IPS DF 6.9 (cell line): ENCODE results near the gene CKAP5.

ENCODE experiments used
- DNase-seq: peaks from one replicate; pipeline ENCODE4 v3.0.0-alpha.2; 2013; ENCODE audit warnings: low read depth, low spot score
- H3K27ac ChIP-seq: one replicate; pipeline ENCODE4 v1.5.1; 2013; ENCODE audit warnings: low read length, control low read depth
- H3K27me3 ChIP-seq: 2 replicates; pipeline ENCODE4 v1.6.1; 2013; ENCODE audit warnings: mild to moderate bottlenecking, low read length; ENCODE audit not compliant: control insufficient read depth, insufficient read depth
- H3K36me3 ChIP-seq: 2 replicates; pipeline ENCODE4 v1.6.1; 2013; ENCODE audit warnings: low read length; ENCODE audit not compliant: control insufficient read depth, insufficient read depth
- H3K4me1 ChIP-seq: 2 replicates; pipeline ENCODE4 v1.6.1; 2013; ENCODE audit warnings: low read length; ENCODE audit not compliant: control insufficient read depth, insufficient read depth
- H3K4me3 ChIP-seq: 2 replicates; pipeline ENCODE4 v1.5.1; 2013; ENCODE audit warnings: mild to moderate bottlenecking, low read length
- H3K9me3 ChIP-seq: 2 replicates; pipeline ENCODE4 v1.6.1; 2013; ENCODE audit warnings: low read length, inconsistent platforms; ENCODE audit not compliant: control insufficient read depth, insufficient read depth
- WGBS: extraction: QIAGEN DNeasy Blood & Tissue Kit; methylation state at CpG from one replicate; pipeline ENCODE4 v1.1.7; 2013; ENCODE audit warnings: mixed read lengths, missing lambda C conversion rate; ENCODE audit not compliant: insufficient read length, insufficient coverage; 5-methylcytosine and 5-hydroxymethylcytosine counted together

Gene CKAP5

DNA sequence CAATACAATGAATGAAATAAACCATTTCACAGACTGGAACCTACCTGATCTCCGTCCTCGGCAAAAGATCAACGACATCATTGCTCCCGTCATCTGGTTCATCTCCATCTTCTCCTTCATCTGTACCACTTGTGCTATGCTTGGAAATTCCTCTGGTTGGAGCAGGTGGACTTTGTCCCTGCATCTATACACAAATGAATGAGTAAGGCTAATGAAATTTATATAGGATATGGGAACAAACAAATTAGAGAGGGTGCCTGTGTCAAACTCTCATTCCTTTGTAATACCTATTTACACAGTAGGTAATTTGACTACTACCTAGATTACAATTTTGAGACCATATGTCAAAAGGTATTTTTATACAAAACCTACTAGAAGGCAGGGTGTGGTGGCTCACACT is 67.7 kb downstream of the CKAP5 start:
- no peak overlapping the region for H3K4me3 ChIP-seq
- WGBS, result no CpG with 5 or more reads among the region's 4 CpGs
- H3K4me1 ChIP-seq, result no peaks in the 10 kb centered on the region
- peaks cover 13% of the 10 kb centered on the region; the same call in 1 of the 2 replicates for H3K36me3 ChIP-seq
- H3K9me3 ChIP-seq, result no peaks in the 10 kb centered on the region
- no peaks in the 10 kb centered on the region for H3K27me3 ChIP-seq
- no peak overlapping the region for H3K27ac ChIP-seq
- no peak for DNase-seq

- Histone ChIP-seq H3K36me3 (peaks cover 13% of the 10 kb centered on the region; the same call in 1 of the 2 replicates), H3K4me1 (no peaks in the 10 kb centered on the region), H3K4me3 (no peak overlapping the region), H3K9me3 (no peaks in the 10 kb centered on the region), H3K27ac (no peak overlapping the region), H3K27me3 (no peaks in the 10 kb centered on the region)
- no CpG with 5 or more reads among the region's 2 CpGs for WGBS
- no peak for DNase-seq
Measured at GRCh38 chr11:46776878-46777277, 69.2 kb downstream of the CKAP5 start.

GRCh38 chr11:46769636-46770221 is 76.4 kb downstream of the CKAP5 start:
- Histone ChIP-seq H3K9me3 (no peaks in the 10 kb centered on the region), H3K4me3 (no peak overlapping the region), H3K4me1 (no peaks in the 10 kb centered on the region), H3K36me3 (peaks cover 8% of the 10 kb centered on the region; the same call in 1 of the 2 replicates), H3K27ac (no peak overlapping the region), H3K27me3 (no peaks in the 10 kb centered on the region)
- WGBS, result no CpG with 5 or more reads among the region's 4 CpGs
- no peak for DNase-seq

DNA sequence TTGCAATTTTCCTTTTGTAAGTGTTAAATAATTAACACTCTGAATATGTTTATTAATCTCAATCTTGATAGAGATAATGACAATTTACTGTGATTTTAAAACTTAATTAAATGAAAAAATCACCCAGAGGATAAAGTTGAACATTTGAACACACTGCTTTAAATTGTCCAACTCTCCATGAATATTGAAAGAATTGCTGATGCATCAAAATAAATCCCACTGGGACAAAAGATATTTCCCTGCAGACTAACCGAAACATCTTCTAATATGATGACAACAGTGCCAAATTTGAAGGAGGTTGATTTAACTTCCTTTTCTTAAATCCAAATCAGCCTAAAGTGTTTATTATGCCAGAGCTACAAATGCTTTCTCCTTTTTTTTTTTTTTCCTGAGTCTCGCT is 79.4 kb downstream of the CKAP5 start:
- Histone ChIP-seq H3K9me3 (no peaks in the 10 kb centered on the region), H3K36me3 (peaks cover 19% of the 10 kb centered on the region; the same call in 1 of the 2 replicates), H3K4me3 (no peak overlapping the region), H3K4me1 (no peaks in the 10 kb centered on the region), H3K27me3 (no peaks in the 10 kb centered on the region), H3K27ac (no peak overlapping the region)
- WGBS, result no CpG with 5 or more reads among the region's 2 CpGs
- DNase-seq, result no peak

DNA sequence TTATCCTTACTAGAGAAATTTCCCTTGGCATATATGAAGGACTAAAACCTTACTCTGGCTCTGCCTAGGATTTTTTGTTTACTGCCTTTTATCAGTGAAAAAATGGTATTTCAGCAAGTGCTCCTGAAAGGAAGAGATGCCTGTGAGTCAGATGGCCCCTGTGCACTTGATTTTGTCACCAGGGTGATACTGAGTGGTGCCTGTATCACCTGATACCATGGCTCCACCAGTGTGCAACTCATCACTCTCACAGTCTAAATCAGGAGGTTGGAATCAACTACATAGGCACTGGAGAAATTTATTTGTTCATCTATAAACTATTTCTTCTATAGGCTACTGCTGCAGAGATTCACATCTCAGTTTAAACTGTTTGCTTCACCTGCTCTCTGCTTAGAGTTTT is 83.8 kb downstream of the CKAP5 start:
- Histone ChIP-seq H3K36me3 (peaks cover 25% of the 10 kb centered on the region; the same call in 1 of the 2 replicates), H3K27me3 (no peaks in the 10 kb centered on the region), H3K4me1 (no peaks in the 10 kb centered on the region), H3K27ac (no peak overlapping the region), H3K9me3 (no peaks in the 10 kb centered on the region), H3K4me3 (no peak overlapping the region)
- DNase-seq, result no peak

GRCh38 chr11:46761807-46762206 is 84.3 kb downstream of the CKAP5 start:
- DNase-seq, result no peak
- peaks cover 25% of the 10 kb centered on the region; the same call in 1 of the 2 replicates for H3K36me3 ChIP-seq
- WGBS, result no CpG with 5 or more reads among the region's 4 CpGs
- no peaks in the 10 kb centered on the region for H3K27me3 ChIP-seq
- H3K27ac ChIP-seq, result no peak overlapping the region
- no peaks in the 10 kb centered on the region for H3K9me3 ChIP-seq
- no peaks in the 10 kb centered on the region for H3K4me1 ChIP-seq
- H3K4me3 ChIP-seq, result no peak overlapping the region

GRCh38 chr11:46760429-46761128 is 85.5 kb downstream of the CKAP5 start:
- no CpG with 5 or more reads among the region's 6 CpGs for WGBS
- Histone ChIP-seq H3K27ac (no peak overlapping the region), H3K27me3 (no peaks in the 10 kb centered on the region), H3K4me1 (no peaks in the 10 kb centered on the region), H3K9me3 (no peaks in the 10 kb centered on the region), H3K36me3 (peaks cover 25% of the 10 kb centered on the region; the same call in 1 of the 2 replicates), H3K4me3 (no peak overlapping the region)
- no peak for DNase-seq

- DNase-seq, result no peak
- Histone ChIP-seq H3K4me1 (no peaks in the 10 kb centered on the region), H3K9me3 (no peaks in the 10 kb centered on the region), H3K27ac (no peak overlapping the region), H3K36me3 (peaks cover 32% of the 10 kb centered on the region; the same call in 1 of the 2 replicates), H3K27me3 (no peaks in the 10 kb centered on the region), H3K4me3 (no peak overlapping the region)
- no CpG with 5 or more reads among the region's 6 CpGs for WGBS
Measured at GRCh38 chr11:46759196-46759595, 86.9 kb downstream of the CKAP5 start.

- no peak for DNase-seq
- H3K36me3 ChIP-seq, result peaks cover 27% of the 10 kb centered on the region
- H3K27me3 ChIP-seq, result no peaks in the 10 kb centered on the region
- no peak overlapping the region for H3K27ac ChIP-seq
- H3K4me3 ChIP-seq, result no peak overlapping the region
- H3K4me1 ChIP-seq, result no peaks in the 10 kb centered on the region
- H3K9me3 ChIP-seq, result no peaks in the 10 kb centered on the region
Measured at GRCh38 chr11:46755962-46756361, 90.1 kb downstream of the CKAP5 start.

- H3K9me3 ChIP-seq, result no peaks in the 10 kb centered on the region
- H3K27ac ChIP-seq, result no peak overlapping the region
- no peaks in the 10 kb centered on the region for H3K27me3 ChIP-seq
- H3K36me3 ChIP-seq, result peaks cover 34% of the 10 kb centered on the region
- no peak for DNase-seq
- no peaks in the 10 kb centered on the region for H3K4me1 ChIP-seq
- H3K4me3 ChIP-seq, result no peak overlapping the region
- WGBS, result no CpG with 5 or more reads among the region's 6 CpGs
Measured at GRCh38 chr11:46747150-46747549, 98.9 kb downstream of the CKAP5 start.

DNA sequence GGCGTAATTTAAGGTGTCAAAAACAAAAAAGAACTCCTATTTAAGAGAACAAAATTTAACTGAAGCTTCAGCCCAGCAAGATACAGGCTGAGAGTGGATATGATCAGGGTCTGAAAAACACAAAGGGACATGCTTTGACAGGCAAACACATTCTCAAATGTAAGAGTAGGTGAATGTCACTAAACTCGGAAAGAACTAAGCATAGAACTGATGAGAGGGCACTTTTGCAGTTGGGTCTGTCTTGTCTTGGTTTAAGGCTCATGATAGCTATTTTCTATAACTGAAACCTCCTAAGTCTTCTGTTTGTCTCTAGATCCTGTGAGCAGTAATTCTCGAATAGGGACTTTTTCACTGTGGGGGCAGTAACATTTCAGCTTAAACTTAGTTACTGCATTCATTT is 100.1 kb downstream of the CKAP5 start:
- H3K9me3 ChIP-seq, result no peaks in the 10 kb centered on the region
- no peak for DNase-seq
- H3K27me3 ChIP-seq, result no peaks in the 10 kb centered on the region
- WGBS, result no CpG with 5 or more reads among the region's 3 CpGs
- peaks cover 36% of the 10 kb centered on the region for H3K36me3 ChIP-seq
- no peaks in the 10 kb centered on the region for H3K4me1 ChIP-seq
- no peak overlapping the region for H3K4me3 ChIP-seq
- H3K27ac ChIP-seq, result no peak overlapping the region
